GM18498 (cell line): ENCODE results near the gene EIF4G3.

Source experiments
- ATAC-seq: cut with Tn5 transposase; IDR thresholded peaks from one replicate; pipeline ENCODE4 v1.9.1; 2021; ENCODE audit warnings: mild to moderate bottlenecking, moderate library complexity; ENCODE audit not compliant: unreplicated experiment

The EIF4G3 gene

DNA sequence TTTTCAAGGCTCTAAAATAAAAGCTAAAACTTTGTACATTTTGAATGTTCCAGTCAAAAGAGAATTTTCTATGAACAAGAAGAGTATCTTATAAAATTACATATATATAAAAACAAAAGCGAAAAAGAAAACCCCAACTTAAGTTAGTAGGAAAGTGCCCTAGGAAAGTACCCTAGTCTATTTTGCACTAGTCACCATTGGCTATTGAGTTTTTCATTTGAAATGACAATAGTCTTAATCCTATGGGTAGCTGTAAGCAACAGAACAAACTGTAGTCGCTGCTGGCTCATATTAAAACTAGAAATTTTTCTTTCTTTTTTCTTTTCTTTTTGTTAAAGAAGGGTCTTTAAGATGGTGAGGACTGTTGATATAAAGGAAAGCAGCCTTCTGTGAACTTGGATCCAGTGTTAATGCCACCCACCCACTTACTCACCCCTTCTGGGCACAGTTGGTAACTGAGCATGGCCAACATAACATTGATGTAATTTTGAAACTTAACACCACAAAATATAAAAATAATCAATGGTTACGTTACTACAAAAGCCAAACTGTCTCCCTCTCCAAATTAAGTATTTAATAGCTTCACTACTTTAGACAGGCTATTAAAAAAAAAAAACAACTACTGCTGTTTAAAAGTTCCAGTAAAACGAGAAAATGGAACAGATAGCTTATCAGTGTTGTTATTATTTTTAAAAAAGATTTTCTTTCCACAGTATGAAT lies 177.0 kb downstream of the EIF4G3 start:
- no peak for ATAC-seq

DNA sequence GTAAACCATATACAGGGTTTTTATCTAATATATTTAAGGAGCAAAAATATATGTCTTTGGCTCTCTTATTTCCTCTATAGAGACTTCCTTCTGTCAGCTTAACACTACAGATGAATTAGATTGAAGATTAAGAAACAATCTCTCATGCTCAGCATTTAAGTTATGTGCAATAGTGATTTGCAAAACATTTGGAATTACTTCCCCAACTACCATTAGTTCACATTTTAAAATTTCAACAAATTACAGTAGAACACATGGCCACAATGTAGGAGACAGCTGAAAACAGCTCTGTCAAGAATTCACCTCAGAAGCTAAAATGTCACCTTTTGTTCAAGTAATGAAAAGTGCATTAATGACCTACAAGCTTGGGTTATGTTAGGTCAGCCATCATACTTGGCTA lies 177.9 kb downstream of the EIF4G3 start:
- ATAC-seq = no peak

DNA sequence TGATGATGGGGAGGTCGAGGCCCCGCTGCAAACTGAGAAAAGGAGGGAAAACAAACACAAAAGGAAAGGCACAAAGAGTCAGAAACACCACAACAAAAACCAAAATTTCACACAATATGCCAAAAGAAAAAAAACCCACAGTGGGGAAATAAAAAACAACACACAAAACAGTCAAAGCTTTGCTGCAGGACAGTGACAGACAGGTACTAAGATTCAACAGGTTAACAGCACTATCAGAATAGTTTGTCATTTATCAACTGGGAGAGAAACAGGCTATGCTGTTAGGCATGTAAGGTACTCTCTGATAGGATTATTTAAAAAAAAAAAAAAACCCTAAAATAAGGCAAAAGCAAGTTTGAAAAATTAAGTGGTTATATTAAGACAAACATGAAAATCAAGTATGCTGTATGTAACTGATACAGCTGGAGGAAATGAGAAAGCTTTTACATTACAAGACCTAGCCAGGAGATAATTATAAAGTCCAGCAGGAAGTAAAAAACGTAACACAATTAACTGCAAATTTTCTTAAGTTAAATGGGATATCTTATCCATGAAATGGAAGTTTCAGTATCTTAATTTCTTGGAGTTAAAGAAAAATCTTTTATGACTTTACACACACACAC lies 179.0 kb downstream of the EIF4G3 start:
- ATAC-seq = no peak

DNA sequence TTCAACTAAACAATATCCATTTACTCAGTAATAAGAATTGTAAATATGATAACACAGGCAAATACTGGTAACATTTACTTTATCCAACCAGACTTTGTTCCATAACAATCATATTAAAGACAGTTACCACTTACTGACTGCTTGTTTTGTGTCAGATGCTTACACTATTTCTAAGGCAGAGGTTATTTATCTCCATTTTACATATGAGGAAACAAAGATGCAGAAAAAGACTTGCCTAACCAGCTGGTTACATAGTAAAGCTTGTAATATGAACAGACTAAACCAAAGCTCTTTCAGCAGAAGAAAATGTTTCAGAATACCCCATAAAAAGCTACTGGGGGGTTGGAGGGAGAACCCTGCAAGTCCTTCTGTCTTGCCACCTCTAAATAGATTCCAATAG lies 180.1 kb downstream of the EIF4G3 start:
- ATAC-seq = no peak

DNA sequence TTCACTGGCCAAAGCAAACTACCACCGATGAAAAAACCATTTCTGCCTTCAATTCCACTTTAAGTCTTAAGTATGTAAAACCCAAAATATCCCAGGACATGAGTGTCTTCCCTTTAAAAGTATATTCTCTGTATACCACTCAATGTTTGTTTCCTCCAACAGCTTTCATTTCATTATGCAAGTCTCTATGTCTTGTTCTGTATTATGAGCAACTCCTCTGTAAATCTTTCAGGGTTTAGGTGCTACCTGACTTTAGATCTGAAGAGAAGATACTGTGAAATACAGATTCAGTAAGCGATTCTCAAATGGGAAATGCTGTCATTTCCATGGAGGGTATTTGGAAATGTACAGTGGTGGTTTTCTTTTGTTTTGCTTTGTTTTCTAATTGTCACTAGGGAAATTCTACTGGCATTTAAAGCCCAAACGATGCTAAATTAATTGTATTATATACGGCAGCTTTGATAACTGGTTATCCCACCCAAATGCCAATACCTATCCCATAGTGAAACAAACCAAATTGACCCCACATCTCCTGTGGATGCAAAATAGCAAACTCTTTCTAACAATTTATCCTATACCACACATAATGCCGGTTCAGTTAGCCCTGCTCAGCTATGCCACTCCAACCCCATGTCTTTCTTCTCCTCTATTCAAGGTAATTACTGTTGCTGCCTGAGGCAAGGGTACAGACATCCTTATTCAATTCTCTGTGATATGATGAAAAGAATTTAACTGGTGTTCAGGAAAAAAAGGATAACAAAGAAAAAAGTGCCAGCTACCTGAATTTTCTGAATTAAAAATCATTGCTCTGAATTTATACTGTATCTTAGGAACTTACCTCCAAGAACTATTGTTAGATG lies 182.8 kb downstream of the EIF4G3 start:
- ATAC-seq = no peak

DNA sequence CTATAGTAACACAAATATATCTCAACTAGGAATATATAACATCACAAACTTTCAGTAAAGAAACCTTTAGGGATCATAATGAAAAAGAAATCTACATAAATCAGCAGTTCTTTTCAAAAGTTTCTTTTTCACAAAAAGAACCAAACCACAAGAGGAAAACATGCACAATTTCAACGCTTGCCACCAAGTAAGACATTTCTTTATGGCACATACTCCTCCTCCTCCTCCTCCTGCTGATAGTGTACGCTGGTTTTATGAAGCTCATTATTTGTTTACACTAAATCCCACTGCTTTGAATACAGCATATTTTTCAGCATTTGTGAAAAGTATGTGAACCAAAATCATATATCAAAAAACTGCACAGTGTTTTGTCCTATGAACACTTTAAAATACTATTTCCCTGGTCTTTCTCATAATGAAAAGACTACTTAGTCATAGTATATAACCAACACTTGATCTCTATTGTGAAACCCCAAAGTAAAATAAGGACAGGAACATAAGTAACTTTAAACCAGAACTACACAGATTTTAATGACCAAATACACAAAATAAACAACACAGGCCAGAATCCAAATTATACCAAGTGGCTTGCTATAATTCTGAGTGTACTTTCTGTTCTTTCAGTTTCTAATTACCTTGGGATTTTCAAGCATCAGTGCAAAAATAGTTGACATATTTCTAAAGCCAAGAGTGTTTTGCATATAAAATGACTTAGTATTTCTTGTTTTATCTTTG lies 184.2 kb downstream of the EIF4G3 start:
- no peak for ATAC-seq

DNA sequence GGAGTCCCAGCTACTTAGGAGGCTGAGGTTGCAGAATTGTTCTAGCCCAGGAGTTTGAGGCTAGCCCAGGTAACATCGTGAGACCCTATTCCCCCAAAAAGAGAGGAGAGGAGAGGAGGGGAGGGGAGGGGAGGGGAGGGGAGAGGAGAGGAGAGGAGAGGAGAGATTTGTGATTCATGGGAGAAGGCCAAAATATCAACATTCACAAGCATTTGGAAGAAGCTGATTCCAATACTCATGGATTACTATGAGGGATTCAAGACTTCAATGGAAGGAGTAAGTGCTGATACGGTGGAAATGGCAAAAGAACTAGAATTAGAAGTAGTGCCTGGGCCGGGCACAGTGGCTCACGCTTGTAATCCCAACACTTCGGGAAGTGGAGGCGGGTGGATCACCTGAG lies 187.8 kb downstream of the EIF4G3 start:
- ATAC-seq = no peak

DNA sequence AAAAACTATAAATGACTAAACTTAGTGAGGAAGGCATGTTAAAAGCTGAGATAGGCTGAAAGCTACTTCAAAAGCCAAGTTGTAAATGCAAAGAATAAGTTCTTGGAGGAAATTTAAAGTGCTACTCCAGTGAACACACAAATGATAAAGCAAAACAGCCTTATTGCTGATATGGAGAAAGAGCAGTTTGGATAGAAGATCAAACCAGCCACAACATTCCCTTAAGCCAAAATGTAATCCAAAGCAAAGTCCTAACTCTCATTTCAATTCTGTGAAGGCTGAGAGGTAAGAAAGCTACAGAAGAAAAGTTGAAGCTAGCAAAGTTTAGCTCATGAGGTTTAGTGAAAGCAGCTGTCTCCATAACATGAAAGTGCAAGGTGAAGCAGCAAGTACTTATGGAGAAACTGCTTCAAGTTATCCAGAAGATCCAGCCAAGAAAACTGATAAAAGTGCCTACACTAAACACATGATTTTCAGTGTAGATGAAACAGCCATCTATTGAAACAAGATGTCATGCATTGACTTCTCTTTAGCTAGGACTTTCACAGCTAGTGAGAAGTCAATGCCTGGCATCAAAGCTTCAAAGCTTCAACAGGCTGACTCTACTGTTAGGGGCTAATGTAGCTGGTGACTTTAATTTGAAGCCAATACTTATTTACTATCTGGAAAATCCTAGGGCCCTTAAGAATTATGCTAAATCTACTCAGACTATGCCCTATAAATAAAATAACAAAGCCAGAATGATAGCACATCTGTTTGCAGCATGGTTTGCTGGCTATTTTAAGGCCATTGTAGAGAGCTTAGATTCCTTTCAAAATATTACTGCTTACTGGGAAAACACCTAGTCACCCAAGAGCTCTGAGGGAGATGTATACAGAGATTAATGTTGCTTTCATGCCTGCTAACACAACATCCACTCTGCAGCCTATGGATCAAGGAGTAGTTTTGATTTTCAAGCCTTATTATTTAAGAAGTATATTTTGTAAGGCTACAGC lies 188.6 kb downstream of the EIF4G3 start:
- ATAC-seq = no peak

DNA sequence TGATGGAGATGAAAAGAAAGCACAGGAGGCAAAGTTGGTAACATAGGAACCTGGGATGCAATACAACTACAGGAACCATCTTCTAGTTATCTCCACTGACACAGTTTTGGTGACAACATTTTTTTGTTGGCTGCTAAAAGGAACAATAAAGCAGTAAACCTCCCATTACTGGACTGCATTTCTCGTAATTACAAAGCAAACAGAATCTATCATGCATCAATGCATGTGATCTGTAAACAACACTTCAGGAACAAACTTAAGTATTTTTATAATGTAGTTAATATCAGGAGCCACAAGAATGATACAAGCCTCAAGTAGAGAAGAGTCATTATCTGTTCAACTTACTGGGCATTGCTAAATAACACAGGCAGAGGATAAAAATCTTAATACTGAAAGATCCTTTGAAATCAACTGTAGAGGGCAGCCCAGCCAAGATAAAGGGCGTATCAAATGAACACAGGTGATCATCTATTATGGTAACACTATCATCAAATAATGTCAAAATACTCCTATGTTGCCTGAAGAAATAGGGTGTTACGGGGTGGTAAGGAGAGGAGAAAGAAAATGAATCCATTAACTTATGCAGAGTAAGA lies 193.3 kb downstream of the EIF4G3 start:
- ATAC-seq = no peak

DNA sequence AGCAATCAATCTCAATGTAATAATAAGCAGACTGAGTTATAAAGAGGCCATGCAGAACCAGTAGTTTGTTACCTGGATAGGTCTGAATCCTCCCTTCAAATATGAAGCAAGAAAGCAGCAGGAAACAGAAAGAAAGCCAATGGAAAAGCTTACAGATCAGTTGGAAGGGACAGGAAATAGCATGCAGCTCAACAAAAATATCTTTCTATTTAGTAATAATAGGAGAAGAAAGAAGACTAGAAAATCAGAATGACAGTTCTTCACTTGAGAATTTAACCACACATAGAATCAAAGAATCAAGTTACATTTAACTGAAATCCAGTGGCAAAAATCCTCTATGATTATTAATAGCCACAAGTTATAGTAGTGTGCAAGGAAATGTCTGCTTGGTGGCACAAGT lies 194.4 kb downstream of the EIF4G3 start:
- no peak for ATAC-seq

DNA sequence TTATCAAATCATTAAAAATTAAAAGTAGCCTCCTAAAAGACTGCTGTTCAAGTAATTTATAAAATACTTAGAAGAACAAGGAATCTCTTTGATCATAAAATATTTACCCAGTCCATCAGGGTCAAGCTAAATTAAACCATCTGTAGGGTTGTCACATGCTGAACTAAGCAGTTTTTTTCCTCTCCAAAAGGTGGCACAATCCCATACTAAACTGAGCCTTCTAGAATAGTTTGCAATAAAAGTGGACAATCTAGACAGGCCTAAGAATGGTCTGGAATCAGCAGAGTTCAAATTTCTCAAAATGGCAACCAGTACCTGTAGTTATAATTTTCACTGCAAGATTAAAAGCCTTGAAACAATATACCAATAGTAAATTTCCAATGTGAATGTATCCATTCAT lies 194.8 kb downstream of the EIF4G3 start:
- ATAC-seq = no peak

DNA sequence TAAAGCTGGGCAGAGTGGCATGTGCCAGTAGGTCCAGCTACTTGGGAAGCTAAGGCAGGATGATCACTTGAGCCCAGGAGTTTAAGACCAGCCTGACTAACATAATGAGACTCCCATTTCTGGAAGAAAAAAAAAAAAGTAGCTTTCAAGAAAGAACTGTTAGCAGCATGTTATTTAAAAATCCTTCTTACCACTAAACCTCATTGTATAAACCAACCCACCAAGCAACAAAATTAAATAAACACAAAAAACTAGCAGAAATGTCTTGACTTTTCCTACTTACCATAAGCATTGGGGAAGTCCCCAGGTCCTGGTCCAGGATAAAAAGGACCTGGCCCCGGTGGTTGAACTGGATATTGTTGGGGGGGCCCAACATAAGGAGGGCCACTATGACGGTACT lies 196.6 kb downstream of the EIF4G3 start:
- no peak for ATAC-seq

DNA sequence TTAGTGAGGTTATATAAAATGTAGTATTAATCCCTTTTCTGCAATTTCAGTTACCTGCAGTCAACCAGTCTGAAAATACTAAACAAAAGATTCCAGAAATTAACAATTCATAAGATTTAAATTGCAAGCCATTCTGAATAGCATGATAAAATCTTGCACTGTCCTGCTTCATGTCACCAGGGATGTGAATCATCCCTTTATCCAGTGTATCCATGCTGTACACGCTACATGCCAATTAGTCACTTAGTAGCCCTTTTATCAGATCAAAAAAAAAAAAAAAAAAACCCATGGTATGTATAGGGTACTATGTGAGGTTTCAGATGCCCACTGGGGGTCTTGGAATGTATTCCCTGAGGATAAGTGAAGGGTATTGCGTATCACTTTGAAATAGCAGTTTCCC lies 198.3 kb downstream of the EIF4G3 start:
- ATAC-seq = no peak

DNA sequence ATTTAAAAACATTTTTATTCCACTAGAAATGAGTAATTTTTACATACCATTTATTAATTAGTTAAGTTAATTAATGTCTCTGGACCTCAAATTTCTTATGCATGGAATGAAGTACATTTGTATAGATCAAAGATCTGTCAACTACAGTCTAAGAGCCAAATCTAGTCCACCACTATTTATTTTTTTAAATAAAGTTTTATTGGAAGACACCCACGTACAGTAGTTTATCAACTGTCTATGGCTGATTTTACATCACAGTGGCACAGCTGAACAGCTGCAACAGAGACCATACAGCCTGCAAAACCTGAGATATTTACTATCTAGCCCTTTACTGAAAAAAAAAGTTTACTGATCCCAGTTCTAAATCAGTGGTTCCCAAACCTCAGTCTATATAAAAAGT lies 201.0 kb downstream of the EIF4G3 start:
- no peak for ATAC-seq

DNA sequence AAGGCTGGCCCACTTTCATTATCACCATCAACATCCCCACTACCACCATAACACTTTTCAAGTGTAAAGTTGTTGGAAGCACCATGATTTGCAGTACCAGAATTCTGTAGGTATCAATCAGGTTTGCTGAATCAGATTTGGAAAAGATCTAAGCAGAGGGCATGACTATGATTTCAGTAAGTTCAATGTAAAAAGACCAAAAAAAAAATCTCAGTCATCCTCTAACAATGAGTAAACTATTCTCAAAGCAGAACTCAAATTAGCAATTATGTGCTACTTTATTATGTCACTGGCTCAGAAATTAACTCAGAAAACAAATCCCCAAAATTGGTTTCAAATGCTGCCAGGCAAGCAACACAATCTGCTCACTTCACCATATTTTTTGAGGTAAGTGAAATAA lies 201.7 kb downstream of the EIF4G3 start:
- ATAC-seq = no peak

DNA sequence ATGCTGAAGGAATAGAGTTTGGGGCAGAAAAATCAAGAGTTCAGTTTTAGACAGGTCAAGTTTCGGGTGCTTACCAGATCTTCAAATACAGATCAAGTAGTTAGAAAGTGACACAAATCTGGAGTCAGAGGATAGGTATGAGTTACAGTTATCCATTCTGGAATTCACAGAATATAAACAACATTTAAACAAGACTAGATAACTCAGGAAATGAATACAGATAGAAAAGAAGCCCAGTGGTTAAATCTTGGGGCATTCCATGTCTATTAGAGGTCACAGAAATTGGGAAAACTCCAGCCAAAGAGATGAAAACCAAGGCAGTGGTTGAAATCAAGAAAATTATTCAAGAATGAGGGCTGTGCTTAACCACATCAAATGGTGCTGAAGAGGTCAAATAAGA lies 202.6 kb downstream of the EIF4G3 start:
- ATAC-seq = no peak

DNA sequence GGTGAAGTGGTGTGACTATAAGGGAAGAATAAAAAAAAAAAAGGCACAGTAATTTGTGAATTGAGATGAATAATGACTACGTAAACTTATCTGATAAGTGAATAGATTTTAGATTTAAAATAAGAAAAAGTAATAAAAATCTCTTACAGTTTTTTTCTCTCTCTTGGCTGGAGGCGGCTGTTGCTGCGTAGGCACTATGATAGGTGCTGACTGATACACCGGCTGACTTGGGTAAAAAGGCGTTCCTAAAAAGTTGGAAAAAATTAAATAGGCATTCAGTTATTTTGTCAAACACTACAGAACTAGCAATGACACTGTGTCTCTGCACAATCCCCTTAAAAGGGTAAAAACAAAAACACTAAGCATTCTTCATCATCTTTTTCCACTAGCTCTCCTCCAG lies 203.8 kb downstream of the EIF4G3 start:
- ATAC-seq = no peak

DNA sequence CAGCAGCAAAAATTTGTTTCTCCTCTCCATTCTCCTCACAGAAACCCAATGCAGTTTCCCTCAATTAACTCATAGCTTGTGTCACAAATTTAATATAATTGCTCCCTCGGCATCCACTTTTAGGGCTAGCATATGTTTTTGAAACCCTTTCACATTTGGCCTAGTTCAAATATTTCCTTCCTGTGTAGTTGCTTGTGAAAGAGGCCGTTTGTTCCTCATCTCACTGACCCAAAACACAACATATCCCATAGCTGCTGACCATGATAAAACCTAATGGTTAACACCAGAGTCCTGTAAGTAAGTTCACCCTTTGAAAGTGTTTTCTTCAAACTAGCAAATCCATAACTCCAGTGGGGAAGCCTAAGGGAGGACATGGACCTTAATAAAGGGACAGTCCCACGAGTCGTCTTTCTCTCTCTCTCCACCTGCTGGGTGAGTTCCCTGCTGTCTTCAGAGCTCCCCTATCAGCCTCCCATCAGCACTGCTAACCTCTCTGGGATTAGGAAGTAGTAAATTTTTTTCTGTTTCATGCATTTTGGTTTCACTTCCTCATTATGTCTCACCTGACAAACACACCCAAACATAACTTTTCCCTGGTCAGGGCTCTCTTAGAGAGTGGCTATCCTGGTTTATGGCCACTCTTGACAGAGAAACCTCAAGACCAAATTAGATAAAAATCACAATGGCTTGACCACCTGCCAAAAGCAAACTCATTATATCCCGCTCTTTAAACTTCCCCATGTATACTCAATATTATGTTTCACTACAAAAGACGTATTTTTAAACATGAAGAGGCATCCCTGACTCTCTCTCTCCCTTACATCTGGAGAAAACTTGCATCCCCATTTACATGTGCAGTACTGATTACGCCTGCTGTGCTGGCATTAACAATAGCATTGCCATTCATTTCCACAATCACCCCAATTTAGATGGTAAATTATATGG lies 211.9 kb downstream of the EIF4G3 start:
- ATAC-seq = peak; percentile 80
